ENCODE data around the gene ATP10B.
"Not testable (repeated sequence)": the region's sequence is repeated elsewhere in the genome, so short reads cannot be mapped to it uniquely, and the experiment has no call there.

The ATP10B gene

GRCh38 chr5:160750938-160751657 lies 100.9 kb downstream of the ATP10B start:
- DNase-seq, result no peak

DNA sequence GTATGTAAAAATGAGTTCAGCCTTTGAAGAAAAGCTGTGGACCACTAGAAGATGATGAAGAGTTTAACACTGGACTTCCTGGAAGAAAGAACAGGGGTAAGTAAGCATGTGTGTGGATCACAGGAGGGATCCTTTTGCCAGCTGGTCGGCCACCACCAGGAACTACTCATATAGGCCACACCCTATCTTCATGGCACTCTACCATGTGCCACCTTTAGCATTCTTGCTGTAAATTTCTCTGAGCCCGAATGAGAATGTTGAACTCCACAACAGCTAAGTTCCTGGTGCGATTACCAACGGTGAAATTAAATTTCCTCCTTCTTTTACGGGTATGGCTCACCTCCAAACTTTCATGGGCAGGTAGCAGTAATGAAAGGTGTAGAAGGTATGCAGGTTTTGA lies 102.3 kb downstream of the ATP10B start:
- DNase-seq, result no peak

DNA sequence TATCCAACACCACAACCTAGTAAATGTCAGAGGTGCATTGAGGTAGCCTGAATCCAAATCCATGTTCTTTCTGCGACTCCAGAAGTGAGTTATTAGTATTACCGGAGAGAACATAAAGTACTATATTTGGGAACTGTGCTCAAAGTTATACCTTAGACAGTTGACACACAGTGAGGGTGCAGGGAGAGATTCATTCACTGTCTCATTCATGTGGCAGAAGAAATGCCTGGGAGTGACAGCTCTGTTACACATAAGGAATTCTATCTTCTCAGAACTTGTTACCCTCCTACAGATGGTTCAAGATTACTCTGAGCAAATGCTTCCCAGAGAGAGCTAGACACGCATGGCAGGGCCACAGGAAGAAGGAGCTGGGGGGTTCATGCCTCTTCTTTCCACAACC lies 103.0 kb downstream of the ATP10B start:
- no peak for DNase-seq

DNA sequence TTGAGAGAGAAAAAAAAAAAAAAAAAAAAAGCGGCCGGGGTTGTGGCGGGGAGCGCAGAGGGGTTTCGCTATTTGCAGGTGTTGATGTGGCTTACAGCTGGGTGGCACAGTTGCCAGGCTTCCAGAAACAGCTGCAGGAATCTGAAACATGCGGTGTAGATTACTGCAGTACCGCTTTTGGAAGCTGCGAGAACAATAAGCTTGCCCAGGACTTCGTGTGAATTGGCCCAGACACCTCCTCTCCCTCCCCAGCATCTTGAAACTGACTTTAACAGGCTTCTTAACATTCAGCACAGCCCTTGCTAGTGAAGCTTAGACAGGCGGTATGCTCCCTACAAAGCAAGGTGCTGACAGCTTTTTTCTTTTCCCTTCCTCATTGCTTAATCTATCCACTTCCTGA lies 104.0 kb downstream of the ATP10B start:
- DNase-seq, result no peak

- DNase-seq, result no peak
Observed at GRCh38 chr5:160747559-160747958, 104.5 kb downstream of the ATP10B start.

- no peak for DNase-seq
Observed at GRCh38 chr5:160744268-160745101, 107.5 kb downstream of the ATP10B start.

DNA sequence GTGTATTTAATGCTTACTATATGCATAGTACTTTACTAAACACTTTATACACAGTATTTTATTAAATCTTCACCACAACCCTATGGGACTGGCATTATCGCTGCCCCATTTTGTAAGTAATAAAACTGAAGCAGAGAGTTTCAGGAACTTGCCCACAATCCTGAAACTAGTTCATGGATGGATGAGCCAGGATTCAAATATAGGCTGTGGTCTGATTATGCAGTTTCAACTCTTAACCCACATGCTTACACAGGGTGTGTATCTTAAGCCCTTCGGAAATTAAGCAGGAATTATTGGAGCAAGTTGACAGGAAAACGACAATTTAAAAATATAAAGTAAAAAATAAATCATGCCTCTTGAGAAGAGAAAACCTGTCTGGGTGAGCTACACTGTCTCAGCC lies 109.0 kb downstream of the ATP10B start:
- DNase-seq, result no peak

DNA sequence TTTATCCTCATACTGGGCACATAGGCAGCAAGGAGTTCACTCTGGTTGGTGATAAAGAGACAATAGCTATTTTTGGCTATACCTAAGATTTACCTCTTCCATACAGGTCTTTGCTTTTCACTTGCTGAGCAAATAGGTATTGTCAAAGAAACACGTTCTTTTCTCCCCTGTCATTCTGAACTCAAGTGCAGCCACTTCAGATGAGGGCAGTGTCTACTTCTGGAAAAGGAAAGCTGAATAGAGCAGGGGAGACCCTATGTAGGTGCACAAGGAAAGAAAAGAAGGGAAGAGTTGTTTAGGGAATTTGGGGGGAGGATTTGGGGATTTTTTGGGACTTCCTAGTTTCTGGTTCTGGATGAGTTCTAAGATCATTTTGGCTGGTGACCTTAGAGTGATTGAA lies 109.6 kb downstream of the ATP10B start:
- DNase-seq, result no peak

DNA sequence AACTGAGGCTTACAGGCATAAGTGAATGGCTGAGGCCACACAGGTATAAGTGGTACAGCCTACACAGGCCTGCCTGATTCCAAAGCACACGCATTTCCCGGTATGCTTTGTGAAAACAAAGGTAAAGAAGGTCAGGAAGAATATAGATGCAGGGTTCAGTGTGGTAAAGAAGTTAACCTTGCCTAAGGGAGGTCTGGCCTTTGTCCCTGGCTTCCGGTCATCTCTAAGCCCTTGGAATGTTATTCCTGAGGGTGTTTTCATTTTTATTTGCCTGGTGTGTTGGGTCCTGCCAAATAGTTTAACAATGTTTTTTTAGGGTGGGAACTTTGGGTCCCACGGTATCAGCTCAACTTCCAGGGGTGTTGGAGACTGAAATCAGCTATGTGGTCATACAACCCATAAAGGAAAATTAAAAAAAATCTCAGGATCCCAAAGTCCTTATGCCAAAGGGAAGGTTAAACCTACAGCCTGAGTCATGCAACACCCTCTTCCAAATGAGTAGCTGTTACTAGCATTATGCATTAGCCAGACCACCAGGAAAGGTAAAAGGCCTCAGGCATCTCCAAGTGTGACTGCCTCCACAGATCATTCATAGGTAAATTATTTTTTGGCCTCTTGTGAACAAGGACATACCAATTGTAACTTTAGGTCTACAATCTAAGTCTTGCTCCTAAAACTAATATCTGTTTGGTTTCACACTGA lies 124.6 kb downstream of the ATP10B start:
- DNase-seq, result no peak

DNA sequence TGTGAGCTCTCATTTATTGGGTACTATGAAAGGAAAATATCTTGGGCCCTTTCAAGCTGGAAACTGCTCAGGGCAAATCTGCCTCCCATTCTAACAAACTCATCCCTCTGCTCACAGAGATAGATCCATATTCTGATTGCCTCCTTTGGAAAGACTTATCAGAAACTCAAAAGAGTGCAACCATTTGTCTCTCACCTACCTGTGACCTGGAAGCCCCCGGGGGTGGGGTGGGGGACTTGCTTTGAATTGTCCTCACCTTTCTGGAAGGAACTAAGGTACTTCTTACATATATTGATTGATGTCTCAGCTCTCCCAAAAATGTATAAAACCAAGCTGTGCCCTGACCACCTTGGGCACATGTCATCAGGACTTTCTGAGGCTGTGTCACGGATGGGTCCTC lies 125.3 kb downstream of the ATP10B start:
- DNase-seq, result no peak

GRCh38 chr5:160720822-160721221 lies 131.2 kb downstream of the ATP10B start:
- no peak for DNase-seq

- DNase-seq, result not testable (repeated sequence)
Observed at GRCh38 chr5:160715508-160715907, 136.5 kb downstream of the ATP10B start.

DNA sequence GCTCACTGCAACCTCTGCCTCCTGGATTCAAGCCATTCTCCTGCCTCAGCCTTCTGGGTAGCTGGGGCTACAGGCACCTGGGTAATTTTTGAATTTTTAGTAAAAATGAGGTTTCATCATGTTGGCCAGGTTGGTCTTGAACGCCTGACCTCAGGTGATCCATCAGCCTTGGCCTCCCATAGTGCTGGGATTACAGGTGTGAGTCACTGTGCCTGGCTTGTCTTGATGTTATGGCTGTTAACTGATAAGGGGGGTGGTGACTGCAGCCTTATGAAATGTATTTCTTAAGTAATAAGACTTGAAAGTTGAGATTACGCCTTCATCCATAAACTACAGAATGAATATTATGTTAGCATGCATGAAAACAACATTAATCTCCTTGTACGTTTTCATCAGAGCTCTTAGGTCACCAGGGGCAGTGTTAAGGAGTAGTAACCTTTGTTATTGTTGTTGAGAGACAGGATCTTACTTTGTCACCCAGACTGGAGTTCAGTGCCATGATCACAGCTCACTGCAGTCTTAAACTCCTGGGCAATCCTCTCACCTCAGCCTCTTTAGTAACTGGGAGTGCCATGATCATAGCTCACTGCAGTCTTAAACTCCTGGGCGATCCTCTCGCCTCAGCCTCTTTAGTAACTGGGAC lies 148.3 kb downstream of the ATP10B start:
- no peak for DNase-seq

DNA sequence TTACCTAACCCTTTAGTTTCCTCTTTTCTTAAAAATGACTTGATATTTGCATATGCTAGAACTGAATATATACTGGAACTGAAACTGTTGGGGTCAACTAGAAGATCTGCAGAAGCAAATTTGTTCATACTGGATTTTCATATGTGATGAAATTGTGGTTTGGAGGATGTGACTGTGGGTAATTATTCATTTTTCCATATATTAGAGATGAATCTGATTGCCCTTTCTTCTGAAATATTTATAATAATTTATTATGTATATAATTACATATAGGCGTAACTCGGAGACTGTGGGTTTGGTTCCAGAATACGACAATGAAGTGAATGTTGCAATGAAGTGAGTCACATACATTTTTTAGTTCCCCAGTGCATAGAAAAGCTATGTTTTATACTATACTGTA lies 149.1 kb downstream of the ATP10B start:
- DNase-seq, result no peak

DNA sequence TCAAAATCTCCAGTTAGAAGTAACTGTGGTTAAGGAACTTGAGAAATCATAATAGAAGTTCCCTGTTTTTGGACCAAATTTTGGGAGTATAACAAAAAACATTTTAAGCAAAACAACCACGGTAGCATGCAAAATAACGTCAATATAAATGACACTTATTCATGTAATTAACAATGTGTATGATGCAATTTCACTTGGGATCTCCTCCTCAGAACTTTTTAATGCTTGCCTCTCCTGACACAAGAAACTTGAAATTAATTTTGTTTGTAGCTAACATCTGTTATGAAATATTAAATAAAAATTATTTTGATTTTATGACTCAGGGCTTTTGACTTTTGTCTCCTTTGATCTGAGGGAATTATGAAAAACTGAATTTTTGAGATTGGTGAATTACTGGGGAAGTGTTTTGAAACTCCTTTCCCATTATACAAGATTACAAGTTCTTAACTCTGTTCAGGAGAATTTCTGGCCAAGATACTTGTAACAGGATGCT lies 149.7 kb downstream of the ATP10B start:
- DNase-seq, result no peak

DNA sequence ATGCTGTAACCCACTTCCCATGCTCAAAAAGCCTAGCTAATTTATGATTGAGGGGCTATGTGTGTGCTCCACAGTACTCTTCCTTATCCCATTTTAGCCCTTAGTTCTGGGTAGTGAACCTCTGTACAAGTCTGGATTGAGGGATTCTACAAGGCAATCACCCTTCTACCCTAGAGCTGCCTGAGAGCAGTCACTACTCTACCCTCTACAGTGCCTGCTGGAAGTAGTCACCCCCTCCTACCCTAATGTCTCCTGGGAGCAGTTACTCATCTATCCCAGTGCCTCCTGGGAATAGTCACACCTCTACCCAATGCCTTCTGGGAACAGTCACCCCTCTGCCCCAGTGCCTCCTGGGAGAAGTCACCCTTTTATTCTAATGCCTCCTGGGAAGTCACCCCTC lies 150.6 kb downstream of the ATP10B start:
- no peak for DNase-seq

DNA sequence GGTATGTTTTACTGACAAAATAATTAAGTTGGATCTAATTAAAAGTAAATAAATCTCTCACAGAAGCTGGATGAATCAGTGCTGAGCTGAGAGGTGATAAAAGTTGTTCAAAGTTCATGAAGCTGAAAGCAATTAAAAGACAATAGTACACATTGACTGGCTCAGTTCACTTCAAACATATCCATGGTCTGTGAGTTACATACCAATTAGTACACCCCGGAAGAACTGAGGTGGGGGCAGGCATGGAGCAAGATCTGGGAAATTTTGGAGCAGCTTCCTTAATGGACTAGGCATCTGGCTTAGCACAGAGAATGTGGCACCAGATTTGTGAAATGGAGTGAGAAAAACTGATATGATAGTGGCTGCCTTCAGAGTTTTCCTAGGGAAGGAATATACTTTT lies 152.7 kb downstream of the ATP10B start:
- no peak for DNase-seq

DNA sequence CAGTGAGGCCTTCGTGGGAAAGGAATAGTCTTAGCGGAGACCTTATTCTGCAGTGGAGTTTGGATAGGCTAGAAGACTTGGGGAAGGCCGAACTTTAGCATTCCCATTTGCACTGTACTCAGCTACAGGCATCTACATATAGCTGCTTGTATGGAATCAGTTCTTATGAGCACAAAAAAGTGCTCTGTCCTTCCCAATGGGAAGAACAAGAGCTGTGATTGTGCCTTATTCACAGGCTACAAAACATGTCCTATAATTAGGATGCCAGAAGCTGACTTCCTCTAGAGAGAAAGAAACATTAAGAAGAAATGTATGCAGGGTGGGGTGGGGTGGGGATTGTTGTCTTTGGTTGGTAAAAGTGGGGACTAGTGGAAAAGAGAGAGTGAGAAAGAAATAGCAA lies 154.7 kb downstream of the ATP10B start:
- DNase-seq, result no peak

DNA sequence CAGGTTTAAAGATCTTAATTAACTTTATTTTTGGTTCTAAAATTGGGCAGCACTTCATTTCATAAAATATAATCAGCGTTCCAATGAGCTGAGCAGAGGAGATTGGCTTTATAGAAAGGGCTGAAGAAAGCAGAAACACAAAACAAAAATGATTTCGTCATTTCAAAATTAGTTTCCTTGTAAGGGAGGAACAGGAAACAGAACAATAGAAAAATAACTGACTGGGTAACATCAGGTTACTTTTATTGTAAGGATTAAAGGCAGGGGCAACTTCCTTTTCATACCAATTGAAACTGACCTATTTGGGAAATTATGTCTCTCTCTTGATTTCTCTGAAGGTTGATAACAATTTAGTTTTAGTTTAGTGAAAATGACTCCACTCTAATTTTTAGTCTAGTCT lies 157.1 kb downstream of the ATP10B start:
- no peak for DNase-seq

GRCh38 chr5:160693831-160694465 lies 158.1 kb downstream of the ATP10B start:
- DNase-seq, result no peak

DNA sequence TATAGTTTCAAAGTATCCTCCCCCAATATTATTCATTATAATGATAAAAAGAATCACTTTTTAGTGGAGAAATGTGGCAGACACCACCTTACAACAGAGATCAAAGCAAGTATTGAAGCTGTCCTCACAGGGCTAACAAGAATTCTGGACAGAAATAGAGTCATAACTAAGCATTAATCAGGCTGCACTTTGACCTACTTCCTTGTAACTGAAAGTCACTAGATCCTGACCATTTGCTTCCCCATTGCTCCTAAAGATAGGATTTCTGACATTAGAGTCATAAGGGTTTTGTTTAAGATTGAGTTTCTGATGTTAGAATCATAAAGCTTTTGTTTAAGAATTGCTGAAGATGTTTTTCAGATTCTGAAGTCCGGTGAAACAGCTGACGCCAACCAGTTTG lies 159.7 kb downstream of the ATP10B start:
- DNase-seq, result no peak

DNA sequence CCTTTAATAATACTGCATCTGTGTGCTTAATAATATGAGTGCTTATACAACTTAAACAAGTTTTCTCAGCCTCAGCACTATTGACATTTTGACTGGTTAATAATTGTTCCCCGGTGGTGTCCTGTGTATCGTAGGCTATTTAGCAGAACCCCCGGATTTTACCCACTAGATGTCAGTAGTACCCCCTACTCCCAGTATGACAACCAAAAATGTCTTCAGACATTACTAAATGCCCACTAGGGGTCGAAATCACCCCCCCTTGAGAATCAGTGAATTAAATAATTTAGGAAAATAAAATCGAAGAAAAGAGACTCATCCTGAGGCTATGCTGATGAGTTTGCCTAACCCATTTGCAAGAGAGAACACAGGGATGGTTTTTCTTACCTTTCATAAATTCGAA lies 166.3 kb downstream of the ATP10B start:
- no peak for DNase-seq

GRCh38 chr5:160685219-160685618 lies 166.8 kb downstream of the ATP10B start:
- no peak for DNase-seq

Data from GOT3 (cell line).